ENCODE results near the gene LIN7A. TPM values are rescaled to one million over a fixed set of nuclear protein-coding genes. Genes with fewer than 3 reads are reported as not detected.

The LIN7A gene
- total RNA-seq, 6 experiments from 2014 or later: 13.4 to 24.2 (median 23.0) TPM

- no peak for DNase-seq
- Mint-ChIP-seq H3K36me3 (ENCODE audit: low read depth) (no peaks in the 10 kb centered on the region; the same call in 1 of the 2 replicates), H3K27me3 (ENCODE audit: insufficient read depth) (no peaks in the 10 kb centered on the region; the same call in 1 of the 2 replicates), H3K4me3 (no peak overlapping the region), H3K4me1 (ENCODE audit: low read depth) (peaks cover 18% of the 10 kb centered on the region), H3K27ac (no peak overlapping the region), H3K9me3 (no peaks in the 10 kb centered on the region)
- TF ChIP-seq CTCF (IDR thresholded peaks at IDR 0.05): no peak
Measured at GRCh38 chr12:80849337-80849736, 88.4 kb downstream of the LIN7A start.

DNA sequence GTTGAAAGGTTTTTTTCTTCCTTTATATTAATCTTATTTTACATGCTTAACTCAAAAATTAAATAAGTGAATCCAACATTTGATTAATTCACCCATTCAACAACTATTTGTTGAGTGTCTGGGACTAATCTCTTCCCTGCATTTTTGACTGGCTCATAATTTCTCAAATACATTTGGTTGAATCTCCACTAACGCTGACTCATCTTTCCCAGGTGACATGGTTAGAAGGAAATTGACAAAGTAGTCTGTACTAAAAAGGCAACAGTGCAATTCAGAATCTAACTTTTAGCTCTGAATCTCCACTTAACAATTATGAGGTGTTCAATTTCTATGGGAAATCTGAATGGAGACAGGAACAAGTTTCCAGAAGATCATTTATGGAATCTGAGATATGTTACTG, 88.9 kb downstream of the LIN7A start:
- no peak overlapping the region for H3K27ac Mint-ChIP-seq
- H3K36me3 Mint-ChIP-seq (ENCODE audit: low read depth): no peaks in the 10 kb centered on the region; the same call in 1 of the 2 replicates
- no peaks in the 10 kb centered on the region for H3K9me3 Mint-ChIP-seq
- no peak for DNase-seq
- peaks cover 18% of the 10 kb centered on the region for H3K4me1 Mint-ChIP-seq (ENCODE audit: low read depth)
- H3K4me3 Mint-ChIP-seq: no peak overlapping the region
- no peak for TF ChIP-seq CTCF (IDR thresholded peaks at IDR 0.05)
- H3K27me3 Mint-ChIP-seq (ENCODE audit: insufficient read depth): no peaks in the 10 kb centered on the region; the same call in 1 of the 2 replicates

DNA sequence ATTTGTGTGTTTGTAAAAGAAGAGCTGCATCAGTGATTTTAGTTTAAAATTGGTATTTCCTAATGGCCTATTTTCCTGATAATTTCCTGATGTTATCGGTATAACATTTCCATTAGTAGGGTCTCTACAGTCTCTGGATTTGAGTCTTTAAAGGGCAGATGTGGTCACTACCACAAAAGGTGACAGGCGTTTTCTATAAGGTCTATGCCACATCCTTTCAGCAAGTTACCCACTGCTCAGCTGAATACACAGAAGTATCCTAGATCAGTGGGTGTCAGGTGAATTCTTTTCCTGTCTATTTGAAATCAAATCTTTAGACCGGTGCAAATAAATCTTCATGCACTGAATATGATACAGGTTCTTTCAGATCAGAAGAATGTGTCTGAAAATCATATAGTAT, 90.2 kb downstream of the LIN7A start:
- Mint-ChIP-seq H3K36me3 (ENCODE audit: low read depth) (no peaks in the 10 kb centered on the region; the same call in 1 of the 2 replicates), H3K27ac (no peak overlapping the region), H3K4me1 (ENCODE audit: low read depth) (peaks cover 18% of the 10 kb centered on the region), H3K27me3 (ENCODE audit: insufficient read depth) (no peaks in the 10 kb centered on the region; the same call in 1 of the 2 replicates), H3K9me3 (no peaks in the 10 kb centered on the region), H3K4me3 (no peak overlapping the region)
- TF ChIP-seq CTCF (IDR thresholded peaks at IDR 0.05): no peak
- no peak for DNase-seq

GRCh38 chr12:80846952-80847351, 90.8 kb downstream of the LIN7A start:
- H3K27ac Mint-ChIP-seq: no peak overlapping the region
- DNase-seq: no peak
- no peaks in the 10 kb centered on the region; the same call in 1 of the 2 replicates for H3K36me3 Mint-ChIP-seq (ENCODE audit: low read depth)
- H3K9me3 Mint-ChIP-seq: no peaks in the 10 kb centered on the region
- no peaks in the 10 kb centered on the region; the same call in 1 of the 2 replicates for H3K27me3 Mint-ChIP-seq (ENCODE audit: insufficient read depth)
- no peak for TF ChIP-seq CTCF (IDR thresholded peaks at IDR 0.05)
- no peak overlapping the region for H3K4me3 Mint-ChIP-seq
- H3K4me1 Mint-ChIP-seq (ENCODE audit: low read depth): peaks cover 18% of the 10 kb centered on the region

DNA sequence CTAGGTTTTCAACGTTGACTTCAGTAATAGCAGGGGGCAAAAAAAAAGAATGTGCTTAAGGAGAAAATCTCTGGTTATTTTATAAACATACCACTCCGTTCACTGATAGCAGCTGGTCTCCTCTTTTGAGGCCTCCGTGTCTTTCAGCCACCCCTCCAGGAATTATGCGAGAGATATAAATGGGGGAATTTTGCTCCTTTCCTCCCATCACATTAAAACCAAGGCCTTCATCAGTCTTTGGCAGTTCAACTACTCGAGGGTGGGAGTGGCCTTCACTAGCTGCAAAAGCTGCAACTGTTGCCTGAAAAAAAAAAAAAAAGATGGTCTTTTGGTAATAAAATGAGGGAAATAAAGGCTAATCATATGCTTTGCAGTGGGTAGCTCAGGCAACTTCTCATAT, 92.1 kb downstream of the LIN7A start:
- Mint-ChIP-seq H3K4me3 (no peak overlapping the region), H3K9me3 (no peaks in the 10 kb centered on the region), H3K27ac (no peak overlapping the region), H3K36me3 (ENCODE audit: low read depth) (no peaks in the 10 kb centered on the region; the same call in 1 of the 2 replicates), H3K4me1 (ENCODE audit: low read depth) (peaks cover 20% of the 10 kb centered on the region), H3K27me3 (ENCODE audit: insufficient read depth) (no peaks in the 10 kb centered on the region; the same call in 1 of the 2 replicates)
- no peak for DNase-seq
- TF ChIP-seq CTCF (IDR thresholded peaks at IDR 0.05): no peak

DNA sequence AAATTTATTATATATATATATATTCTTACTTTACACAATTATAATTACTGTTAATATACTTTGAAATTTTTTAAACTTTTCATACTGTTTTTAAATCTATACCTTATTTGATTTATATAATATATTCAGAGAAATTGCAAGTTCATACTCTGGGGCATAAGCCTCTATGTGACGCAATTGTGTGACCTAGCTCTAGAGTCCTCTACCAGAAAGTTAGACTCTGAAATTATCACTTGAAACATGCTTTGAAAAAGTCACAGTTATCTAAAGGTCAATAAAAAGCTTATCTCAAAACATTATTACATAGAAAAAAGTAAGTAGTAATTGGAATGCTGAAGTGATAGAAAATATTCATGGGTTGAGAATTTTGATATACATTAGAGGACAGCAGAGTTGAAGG, 93.8 kb downstream of the LIN7A start:
- no peak for TF ChIP-seq CTCF (IDR thresholded peaks at IDR 0.05)
- peaks cover 16% of the 10 kb centered on the region for H3K4me1 Mint-ChIP-seq (ENCODE audit: low read depth)
- no peaks in the 10 kb centered on the region for H3K9me3 Mint-ChIP-seq
- no peak for DNase-seq
- H3K36me3 Mint-ChIP-seq (ENCODE audit: low read depth): no peaks in the 10 kb centered on the region; the same call in 1 of the 2 replicates
- no peak overlapping the region for H3K27ac Mint-ChIP-seq
- H3K27me3 Mint-ChIP-seq (ENCODE audit: insufficient read depth): no peaks in the 10 kb centered on the region; the same call in 1 of the 2 replicates
- no peak overlapping the region for H3K4me3 Mint-ChIP-seq
